Measurements from ENCODE around the gene SPAG8.

SPAG8 gene

GRCh38 chr9:35812025-35812602, at the start of gene SPAG8:
SPAG8 (minus strand) TSS chr9:35812262; CDS start chr9:35812147, 115 bp downstream.
- DNase-seq (ENCODE audit: extremely low read depth in 1 of 2, low read depth in 1 of 2), result peak; percentile 86 to 96

GRCh38 chr9:35861161-35861897, 49.3 kb upstream of the SPAG8 start:
- DNase-seq (ENCODE audit: extremely low read depth in 1 of 2, low read depth in 1 of 2), result no peak

GRCh38 chr9:35859990-35860339, 47.9 kb upstream of the SPAG8 start:
- no peak for DNase-seq (ENCODE audit: extremely low read depth in 1 of 2, low read depth in 1 of 2)

- no peak for DNase-seq (ENCODE audit: extremely low read depth in 1 of 2, low read depth in 1 of 2)
Observed at GRCh38 chr9:35859310-35859989, 47.4 kb upstream of the SPAG8 start.

GRCh38 chr9:35858458-35858857, 46.4 kb upstream of the SPAG8 start:
- no peak for DNase-seq (ENCODE audit: extremely low read depth in 1 of 2, low read depth in 1 of 2)

GRCh38 chr9:35856882-35857281, 44.8 kb upstream of the SPAG8 start:
- no peak for DNase-seq (ENCODE audit: extremely low read depth in 1 of 2, low read depth in 1 of 2)

- no peak for DNase-seq (ENCODE audit: extremely low read depth in 1 of 2, low read depth in 1 of 2)
Observed at GRCh38 chr9:35856206-35856605, 44.1 kb upstream of the SPAG8 start.

- no peak for DNase-seq (ENCODE audit: extremely low read depth in 1 of 2, low read depth in 1 of 2)
Observed at GRCh38 chr9:35854091-35854762, 42.2 kb upstream of the SPAG8 start.

- no peak for DNase-seq (ENCODE audit: extremely low read depth in 1 of 2, low read depth in 1 of 2)
Observed at GRCh38 chr9:35852876-35853865, 41.1 kb upstream of the SPAG8 start.

- DNase-seq (ENCODE audit: extremely low read depth in 1 of 2, low read depth in 1 of 2), result no peak
Observed at GRCh38 chr9:35852267-35852815, 40.3 kb upstream of the SPAG8 start.

- DNase-seq (ENCODE audit: extremely low read depth in 1 of 2, low read depth in 1 of 2), result no peak
Observed at GRCh38 chr9:35847792-35848572, 35.9 kb upstream of the SPAG8 start.

GRCh38 chr9:35845824-35846771, 34.0 kb upstream of the SPAG8 start:
- DNase-seq (ENCODE audit: extremely low read depth in 1 of 2, low read depth in 1 of 2), result no peak

GRCh38 chr9:35844628-35845270, 32.7 kb upstream of the SPAG8 start:
- no peak for DNase-seq (ENCODE audit: extremely low read depth in 1 of 2, low read depth in 1 of 2)

GRCh38 chr9:35842795-35843194, 30.7 kb upstream of the SPAG8 start:
- DNase-seq (ENCODE audit: extremely low read depth in 1 of 2, low read depth in 1 of 2), result no peak

- no peak for DNase-seq (ENCODE audit: extremely low read depth in 1 of 2, low read depth in 1 of 2)
Observed at GRCh38 chr9:35842020-35842745, 30.1 kb upstream of the SPAG8 start.

GRCh38 chr9:35841645-35841900, 29.5 kb upstream of the SPAG8 start:
- no peak for DNase-seq (ENCODE audit: extremely low read depth in 1 of 2, low read depth in 1 of 2)

GRCh38 chr9:35840881-35841644, 29.0 kb upstream of the SPAG8 start:
- no peak for DNase-seq (ENCODE audit: extremely low read depth in 1 of 2, low read depth in 1 of 2)

Measured in activated CD8-positive, alpha-beta memory T cell treated with anti-CD3 and anti-CD28 coated beads for 1 hour (primary cell).